CD14-positive monocyte (primary cell): ENCODE results near the gene GPC1. TPM values are rescaled to one million over a fixed set of nuclear protein-coding genes. Genes with fewer than 3 reads are reported as not detected.

Source experiments
- DNase-seq, 3 donors: peaks; one replicate each; pipeline ENCODE4 v3.0.0-alpha.2; 2011 to 2022
- H2AFZ ChIP-seq: 2 replicates; pipeline ENCODE4 v1.6.0; 2012; ENCODE audit warnings: mild to moderate bottlenecking, low read depth, low read length, inconsistent platforms; ENCODE audit not compliant: insufficient read depth, poor library complexity, severe bottlenecking
- H3K27ac ChIP-seq, 2 donors: 1 replicate in 1 of 2; 2 replicates in 1 of 2; pipeline ENCODE4 v1.5.1; 2012 to 2013; ENCODE audit warnings: low read length in 2 of 2, control low read depth in 1 of 2, inconsistent platforms in 1 of 2, low read depth in 1 of 2, mild to moderate bottlenecking in 1 of 2
- H3K27me3 ChIP-seq, 2 donors: one replicate each; pipeline versions ENCODE4 v1.6.0 to v1.6.1; 2011 to 2013; ENCODE audit warnings: low read length in 2 of 2; ENCODE audit not compliant: control insufficient read depth in 2 of 2, insufficient read depth in 2 of 2
- H3K36me3 ChIP-seq, 2 donors: replicated peaks in 1 of 2; 1 replicate in 1 of 2; 2 replicates in 1 of 2; pipeline versions ENCODE4 v1.5.1 to v1.6.1; 2012 to 2013; ENCODE audit warnings: low read length in 2 of 2, control low read depth in 1 of 2, inconsistent platforms in 1 of 2, mild to moderate bottlenecking in 1 of 2; ENCODE audit not compliant: insufficient read depth in 2 of 2, control insufficient read depth in 1 of 2
- H3K4me1 ChIP-seq, 2 donors: 1 replicate in 1 of 2; 2 replicates in 1 of 2; pipeline versions ENCODE4 v1.5.1 to v1.6.1; 2012 to 2013; ENCODE audit warnings: low read length in 2 of 2, control low read depth in 1 of 2, inconsistent platforms in 1 of 2, mild to moderate bottlenecking in 1 of 2, moderate library complexity in 1 of 2; ENCODE audit not compliant: insufficient read depth in 2 of 2, control insufficient read depth in 1 of 2
- H3K4me2 ChIP-seq: replicated peaks from 2 replicates; pipeline ENCODE3; 2012; ENCODE audit warnings: low read length, moderate library complexity, mild to moderate bottlenecking; ENCODE audit not compliant: poor library complexity, severe bottlenecking; ENCODE audit errors: extremely low read depth
- H3K4me3 ChIP-seq, 3 experiments: fragments of 200-600 bp in 1 of 3; sonication (generic) in 1 of 3; replicated peaks in 1 of 3; 1 replicate in 2 of 3; 2 replicates in 1 of 3; pipeline ENCODE4 v1.5.1; 2011 to 2013; ENCODE audit warnings: low read length in 3 of 3, mild to moderate bottlenecking in 3 of 3, control low read depth in 2 of 3, low read depth in 2 of 3, inconsistent platforms in 1 of 3, moderate library complexity in 1 of 3
- H3K79me2 ChIP-seq: 2 replicates; pipeline ENCODE4 v1.6.0; 2012; ENCODE audit warnings: mild to moderate bottlenecking, control low read depth, inconsistent platforms, low read length, moderate library complexity; ENCODE audit not compliant: insufficient read depth
- H3K9ac ChIP-seq: 2 replicates; pipeline ENCODE4 v1.6.0; 2017; ENCODE audit warnings: low read length, mild to moderate bottlenecking; ENCODE audit not compliant: insufficient read depth, poor library complexity, severe bottlenecking
- H3K9me3 ChIP-seq, 2 donors: replicated peaks in 1 of 2; 1 replicate in 1 of 2; 2 replicates in 1 of 2; pipeline versions ENCODE4 v1.5.1 to v1.6.1; 2012 to 2013; ENCODE audit warnings: low read length in 2 of 2, control low read depth in 1 of 2; ENCODE audit not compliant: control insufficient read depth in 1 of 2, insufficient read depth in 1 of 2
- H4K20me1 ChIP-seq: 2 replicates; pipeline ENCODE4 v1.6.0; 2012; ENCODE audit warnings: mild to moderate bottlenecking, low read length, control low read depth, moderate library complexity; ENCODE audit not compliant: insufficient read depth
- H3K27ac Mint-ChIP-seq, 7 donors: one replicate each; pipeline ENCODE4 v1.8.0; 2020; ENCODE audit warnings: mild to moderate bottlenecking in 7 of 7, mixed read lengths in 7 of 7, moderate library complexity in 6 of 7, inconsistent platforms in 2 of 7
- H3K27me3 Mint-ChIP-seq, 3 donors: one replicate each; pipeline ENCODE4 v1.8.0; 2021 to 2022; ENCODE audit warnings: low read depth in 3 of 3, mild to moderate bottlenecking in 3 of 3, mixed read lengths in 3 of 3, moderate library complexity in 3 of 3, inconsistent platforms in 1 of 3
- H3K36me3 Mint-ChIP-seq, 2 donors: one replicate each; pipeline ENCODE4 v1.8.0; 2020; ENCODE audit warnings: mixed read lengths in 2 of 2, inconsistent platforms in 1 of 2, mild to moderate bottlenecking in 1 of 2
- H3K4me1 Mint-ChIP-seq: one replicate; pipeline ENCODE4 v1.8.0; 2020; ENCODE audit warnings: mild to moderate bottlenecking, mixed read lengths
- H3K4me3 Mint-ChIP-seq, 2 donors: one replicate each; pipeline ENCODE4 v1.8.0; 2020; ENCODE audit warnings: mild to moderate bottlenecking in 2 of 2, mixed read lengths in 2 of 2, moderate library complexity in 1 of 2
- H3K9me3 Mint-ChIP-seq, 7 donors: one replicate each; pipeline ENCODE4 v1.8.0; 2020 to 2022; ENCODE audit warnings: mixed read lengths in 7 of 7, mild to moderate bottlenecking in 6 of 7, moderate library complexity in 6 of 7, inconsistent platforms in 2 of 7
- CTCF ChIP-seq: fragments of 200-600 bp; IDR thresholded peaks from one replicate; pipeline ENCODE4 v1.8.0; 2022; ENCODE audit warnings: antibody characterized with exemption, mild to moderate bottlenecking
- WGBS: methylation state at CpG from one replicate; pipeline ENCODE4 v1.1.5; 2013; ENCODE audit warnings: missing lambda C conversion rate; ENCODE audit not compliant: insufficient coverage; 5-methylcytosine and 5-hydroxymethylcytosine counted together
- intact Hi-C, 2 donors: fragments of 100-400 bp; cut with micrococcal nuclease; formaldehyde crosslinking; loops; one replicate each; pipeline versions ENCODE4 v1.15.0 to v1.15.1; 2023
- polyA plus RNA-seq, 3 donors: library from polyadenylated mRNA; depleted of rRNA in 1 of 3; unstranded in 2 of 3; stranded (reverse) in 1 of 3; fragments of 300-500 nt in 2 of 3; fragments of >200 nt in 1 of 3; fragmentation: Illumina TruSeq in 2 of 3; gene quantifications; 1 replicate in 2 of 3; 2 replicates in 1 of 3; pipeline ENCODE4 v1.2.3, GENCODE V29; 2012 to 2021

GPC1 gene
- polyA plus RNA-seq, 3 donors: 0.08 TPM; not detected in 2

GRCh38 chr2:240390091-240391073 is 45.1 kb upstream of the GPC1 start:
- no peak for DNase-seq

More at GRCh38 chr2:240390091-240391073, 45.1 kb upstream of the GPC1 start:
- H3K9ac ChIP-seq: no peak overlapping the region
- no peaks in the 10 kb centered on the region for H3K79me2 ChIP-seq
- no peak overlapping the region for H2AFZ ChIP-seq
- Mint-ChIP-seq H3K36me3 (no peaks in the 10 kb centered on the region), H3K27me3 (peaks cover 0 to 10% (median 5%) of the 10 kb centered on the region in 3 donors), H3K4me1 (peaks cover 8% of the 10 kb centered on the region), H3K27ac (no peak overlapping the region), H3K4me3 (peak overlapping the region in 1 of 2 donors; percentile 31), H3K9me3 (peaks cover 0 to 2% (median 0%) of the 10 kb centered on the region in 7 donors)
- H3K4me3 ChIP-seq: no peak overlapping the region
- no peaks in the 10 kb centered on the region for H3K27me3 ChIP-seq
- no peaks in the 10 kb centered on the region for H3K4me1 ChIP-seq
- 81% methylated on average over 24 of the region's 28 CpGs for WGBS
- H3K9me3 ChIP-seq: no peaks in the 10 kb centered on the region
- H4K20me1 ChIP-seq: no peaks in the 10 kb centered on the region
- no peak overlapping the region for H3K27ac ChIP-seq
- H3K36me3 ChIP-seq: no peaks in the 10 kb centered on the region
- intact Hi-C loops: no loop called here
- no peak for TF ChIP-seq CTCF
- H3K4me2 ChIP-seq: no peak overlapping the region
